ENCODE measurements around the gene TMEM74B. TPM values are rescaled to one million over a fixed set of nuclear protein-coding genes. Genes with fewer than 3 reads are reported as not detected.
A peak's percentile ranks its signal among the peaks of the same experiment; 100 is the strongest.

The TMEM74B gene
- total and polyA plus RNA-seq, 4 donors, result 0.71 to 3.8 (median 1.9) TPM; not detected in 1

DNA sequence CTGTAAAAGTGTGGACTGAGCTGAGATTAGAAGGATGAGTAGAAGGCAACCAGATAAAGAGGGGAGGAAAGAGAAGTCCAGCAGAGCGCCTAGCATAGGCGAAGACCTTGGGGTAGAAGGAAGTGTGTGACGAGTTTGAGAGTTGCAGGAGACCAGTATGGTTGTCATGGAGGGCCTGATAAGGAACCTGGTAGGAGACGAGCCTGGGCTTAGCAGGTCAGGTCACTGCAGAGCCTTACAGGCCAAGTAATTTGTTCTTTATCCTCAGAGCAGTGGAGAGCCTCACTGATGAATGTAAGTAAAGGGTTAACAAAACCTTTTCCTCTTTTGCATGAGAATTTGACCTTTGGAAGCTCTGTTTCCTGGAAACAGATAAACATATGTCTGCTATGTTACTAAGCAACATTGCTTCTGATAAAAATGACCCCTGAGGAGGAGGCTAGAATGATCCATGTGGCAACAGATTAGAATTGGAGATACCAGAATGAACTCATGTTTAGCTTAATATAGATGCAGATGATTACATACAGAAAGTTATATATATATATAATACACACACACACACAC lies 2.9 kb upstream of the TMEM74B start:
- intact Hi-C loops (cut with DNase I), result no loop called here
- no peak for DNase-seq
- ATAC-seq (ENCODE audit: low FRiP score), result no peak

DNA sequence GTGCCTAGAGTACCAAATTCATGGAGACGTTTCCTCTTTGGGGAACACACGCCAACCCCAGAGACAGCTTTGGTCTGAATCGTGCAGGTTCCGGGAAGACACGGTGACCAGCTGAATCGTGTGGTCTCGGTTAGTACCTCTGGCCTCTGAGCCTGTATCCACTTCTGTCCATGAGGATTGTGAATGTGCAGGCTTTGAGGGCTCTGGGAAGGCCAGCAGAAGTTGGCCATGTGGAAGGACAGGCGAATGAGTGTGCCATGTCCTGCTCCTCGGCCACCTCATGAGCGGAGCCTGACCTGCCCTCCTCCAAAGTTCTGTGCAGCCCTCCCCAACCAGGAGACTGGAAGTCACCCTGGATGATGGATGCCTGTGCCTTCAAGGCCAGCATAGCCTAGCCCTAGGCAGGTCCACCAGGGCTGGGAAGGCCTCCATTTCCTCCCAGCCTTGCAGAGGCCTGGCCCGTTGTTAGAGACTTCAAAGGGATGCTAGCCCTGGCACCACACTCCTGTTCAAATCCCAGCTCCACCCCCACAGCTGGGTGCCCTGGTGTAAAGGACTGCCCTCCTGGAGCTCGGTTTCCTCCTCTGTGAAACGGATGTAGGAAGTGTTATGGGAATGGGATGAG lies 1.7 kb upstream of the TMEM74B start:
- Histone ChIP-seq H3K9me3 (ENCODE audit: control insufficient read depth, low read length) (no peaks in the 10 kb centered on the region), H3K27ac (ENCODE audit: low read depth in 1 of 2, low read length in 2 of 2) (no peak overlapping the region), H3K4me3 (ENCODE audit: low read length in 2 of 2) (no peak overlapping the region), H3K27me3 (ENCODE audit: control insufficient read depth in 1 of 2, insufficient read depth in 2 of 2, low read length in 1 of 2) (no peaks in the 10 kb centered on the region), H3K4me1 (ENCODE audit: control insufficient read depth in 1 of 2, insufficient read depth in 2 of 2, low read length in 2 of 2) (no peaks in the 10 kb centered on the region), H3K36me3 (ENCODE audit: control insufficient read depth in 1 of 2, insufficient read depth in 2 of 2, low read length in 1 of 2) (no peaks in the 10 kb centered on the region)
- intact Hi-C loops (cut with DNase I), result no loop called here
- peak; percentile 42 for ATAC-seq (ENCODE audit: low FRiP score)
- DNase-seq, result no peak
- 71 to 74% methylated on average over 13 of the region's 13 CpGs for WGBS, 2 donors

More for the DNA sequence above, 2.9 kb upstream of the TMEM74B start:
- H3K27ac ChIP-seq (ENCODE audit: low read depth in 1 of 2, low read length in 2 of 2), result no peak overlapping the region
- no peaks in the 10 kb centered on the region for H3K4me1 ChIP-seq (ENCODE audit: control insufficient read depth in 1 of 2, insufficient read depth in 2 of 2, low read length in 2 of 2)
- H3K27me3 ChIP-seq (ENCODE audit: control insufficient read depth in 1 of 2, insufficient read depth in 2 of 2, low read length in 1 of 2), result no peaks in the 10 kb centered on the region
- H3K9me3 ChIP-seq (ENCODE audit: control insufficient read depth, low read length), result no peaks in the 10 kb centered on the region
- H3K36me3 ChIP-seq (ENCODE audit: control insufficient read depth in 1 of 2, insufficient read depth in 2 of 2, low read length in 1 of 2), result no peaks in the 10 kb centered on the region
- no peak overlapping the region for H3K4me3 ChIP-seq (ENCODE audit: low read length in 2 of 2)
- 68 to 74% methylated on average over 4 of the region's 4 CpGs for WGBS, 2 donors

DNA sequence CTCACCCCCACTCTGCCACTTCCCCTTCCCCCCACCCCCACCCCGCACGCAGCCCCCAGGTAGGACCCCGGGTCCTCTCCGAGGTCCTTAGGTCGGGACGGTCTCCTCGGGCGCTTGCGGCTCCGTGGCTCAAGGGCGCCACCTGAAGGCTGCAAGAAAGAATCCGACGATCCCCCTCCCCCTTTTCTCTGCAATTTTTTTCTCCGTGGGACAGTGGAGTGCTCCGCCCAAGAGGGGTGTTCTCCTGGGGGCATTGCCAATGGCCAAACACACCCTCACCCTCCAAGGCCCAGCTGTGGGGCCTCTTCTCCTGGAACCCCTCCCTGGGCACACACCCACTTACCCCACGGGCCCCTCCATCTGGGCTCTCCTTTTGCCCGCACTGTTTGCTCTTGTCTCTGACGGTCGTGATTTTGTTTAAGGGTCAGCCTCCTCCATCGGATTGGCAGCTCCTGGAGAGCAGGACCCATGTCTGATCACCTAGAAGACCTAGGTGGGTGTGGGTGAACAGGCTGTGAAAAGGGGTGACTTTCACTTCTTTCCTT lies 1.1 kb upstream of the TMEM74B start:
- H3K36me3 ChIP-seq (ENCODE audit: control insufficient read depth in 1 of 2, insufficient read depth in 2 of 2, low read length in 1 of 2), result no peaks in the 10 kb centered on the region
- H3K27me3 ChIP-seq (ENCODE audit: control insufficient read depth in 1 of 2, insufficient read depth in 2 of 2, low read length in 1 of 2), result no peaks in the 10 kb centered on the region
- intact Hi-C loops (cut with DNase I), result no loop called here
- WGBS, 2 donors, result 13 to 15% methylated on average over 16 to 20 of the region's 20 CpGs
- H3K9me3 ChIP-seq (ENCODE audit: control insufficient read depth, low read length), result no peaks in the 10 kb centered on the region
- H3K27ac ChIP-seq (ENCODE audit: low read depth in 1 of 2, low read length in 2 of 2), result no peak overlapping the region
- ATAC-seq (ENCODE audit: low FRiP score) (no peak), DNase-seq (no peak)
- H3K4me3 ChIP-seq (ENCODE audit: low read length in 2 of 2), result no peak overlapping the region
- H3K4me1 ChIP-seq (ENCODE audit: control insufficient read depth in 1 of 2, insufficient read depth in 2 of 2, low read length in 2 of 2), result no peaks in the 10 kb centered on the region

DNA sequence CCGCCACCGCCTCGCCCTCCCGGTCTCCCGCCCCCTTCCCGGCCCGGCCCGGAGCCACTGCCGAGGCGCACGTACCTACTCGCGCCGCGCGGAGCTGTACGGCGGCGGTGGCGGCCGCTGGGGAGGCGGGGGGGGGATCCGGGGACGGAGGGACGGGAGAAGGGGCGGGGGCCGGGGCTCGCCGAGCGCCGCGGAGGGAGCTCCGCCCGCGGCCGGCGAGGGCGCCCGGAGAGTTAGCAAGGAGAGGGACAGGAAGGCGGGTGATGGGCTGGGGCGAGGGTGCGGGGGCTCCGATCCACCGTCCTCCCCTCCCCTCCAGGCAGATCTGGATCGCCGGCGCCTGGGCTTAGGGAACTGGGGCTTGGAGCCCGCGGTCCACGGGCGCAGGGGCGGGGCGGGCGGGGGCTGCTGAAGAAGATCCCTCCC lies 548 bp upstream of the TMEM74B start:
- Histone ChIP-seq H3K36me3 (ENCODE audit: control insufficient read depth in 1 of 2, insufficient read depth in 2 of 2, low read length in 1 of 2) (no peaks in the 10 kb centered on the region), H3K27ac (ENCODE audit: low read depth in 1 of 2, low read length in 2 of 2) (no peak overlapping the region), H3K4me1 (ENCODE audit: control insufficient read depth in 1 of 2, insufficient read depth in 2 of 2, low read length in 2 of 2) (no peaks in the 10 kb centered on the region), H3K27me3 (ENCODE audit: control insufficient read depth in 1 of 2, insufficient read depth in 2 of 2, low read length in 1 of 2) (no peaks in the 10 kb centered on the region), H3K4me3 (ENCODE audit: low read length in 2 of 2) (peak overlapping the region in 1 of 2 donors; percentile 0), H3K9me3 (ENCODE audit: control insufficient read depth, low read length) (no peaks in the 10 kb centered on the region)
- DNase-seq (no peak), ATAC-seq (ENCODE audit: low FRiP score) (no peak)
- WGBS, 2 donors, result 0% methylated on average over 29 to 54 of the region's 54 CpGs
- intact Hi-C loops (cut with DNase I), result no loop called here

DNA sequence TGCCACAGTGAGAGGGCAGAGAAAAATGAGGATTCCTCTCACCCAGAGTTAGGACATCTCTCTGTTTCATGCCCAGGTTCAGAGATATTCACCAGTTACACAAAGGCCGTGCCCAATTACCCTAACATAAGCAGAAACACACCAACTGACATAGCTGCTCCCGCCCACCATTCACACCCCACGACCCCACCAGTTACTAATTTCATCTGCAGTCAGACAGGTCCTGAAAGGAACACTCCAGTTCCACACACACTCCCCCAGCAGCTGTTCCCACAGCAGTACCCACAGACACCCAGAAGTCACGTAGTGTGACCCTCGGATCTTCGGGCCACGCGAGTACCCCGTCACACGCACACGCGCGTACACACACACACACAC lies 532 bp downstream of the TMEM74B start:
- H3K4me3 ChIP-seq (ENCODE audit: low read length in 2 of 2), result no peak overlapping the region
- WGBS, 2 donors, result 27 to 29% methylated on average over 13 of the region's 13 CpGs
- DNase-seq, result no peak
- no peaks in the 10 kb centered on the region for H3K4me1 ChIP-seq (ENCODE audit: control insufficient read depth in 1 of 2, insufficient read depth in 2 of 2, low read length in 2 of 2)
- no peaks in the 10 kb centered on the region for H3K36me3 ChIP-seq (ENCODE audit: control insufficient read depth in 1 of 2, insufficient read depth in 2 of 2, low read length in 1 of 2)
- H3K27me3 ChIP-seq (ENCODE audit: control insufficient read depth in 1 of 2, insufficient read depth in 2 of 2, low read length in 1 of 2), result no peaks in the 10 kb centered on the region
- no peaks in the 10 kb centered on the region for H3K9me3 ChIP-seq (ENCODE audit: control insufficient read depth, low read length)
- no peak for ATAC-seq (ENCODE audit: low FRiP score)
- intact Hi-C loops (cut with DNase I), result no loop called here
- H3K27ac ChIP-seq (ENCODE audit: low read depth in 1 of 2, low read length in 2 of 2), result no peak overlapping the region

DNA sequence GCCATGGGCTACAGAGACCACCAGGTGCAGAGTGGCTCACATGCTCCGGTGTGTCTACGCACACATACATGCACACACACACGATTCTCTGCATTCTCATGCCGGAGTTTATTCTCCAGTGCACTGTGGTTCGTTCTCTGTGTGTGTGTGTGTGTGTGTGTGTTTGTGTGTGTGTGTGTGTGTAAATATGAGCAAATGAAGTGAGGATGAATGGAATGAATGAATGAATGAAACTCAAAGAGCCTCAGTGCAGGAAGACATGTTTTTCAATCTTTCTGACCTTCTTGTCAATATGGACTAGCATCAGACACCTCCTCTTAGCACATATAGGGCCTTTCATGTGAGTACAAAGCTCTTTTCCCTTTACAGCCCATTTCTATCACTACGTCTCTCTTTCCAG lies 1.6 kb downstream of the TMEM74B start:
- no peak for DNase-seq
- Histone ChIP-seq H3K36me3 (ENCODE audit: control insufficient read depth in 1 of 2, insufficient read depth in 2 of 2, low read length in 1 of 2) (no peaks in the 10 kb centered on the region), H3K27ac (ENCODE audit: low read depth in 1 of 2, low read length in 2 of 2) (no peak overlapping the region), H3K9me3 (ENCODE audit: control insufficient read depth, low read length) (no peaks in the 10 kb centered on the region), H3K4me3 (ENCODE audit: low read length in 2 of 2) (no peak overlapping the region), H3K27me3 (ENCODE audit: control insufficient read depth in 1 of 2, insufficient read depth in 2 of 2, low read length in 1 of 2) (no peaks in the 10 kb centered on the region), H3K4me1 (ENCODE audit: control insufficient read depth in 1 of 2, insufficient read depth in 2 of 2, low read length in 2 of 2) (no peaks in the 10 kb centered on the region)
- ATAC-seq (ENCODE audit: low FRiP score), result no peak
- WGBS, 2 donors, result 68 to 72% methylated on average over 6 of the region's 6 CpGs
- intact Hi-C loops (cut with DNase I), result no loop called here

DNA sequence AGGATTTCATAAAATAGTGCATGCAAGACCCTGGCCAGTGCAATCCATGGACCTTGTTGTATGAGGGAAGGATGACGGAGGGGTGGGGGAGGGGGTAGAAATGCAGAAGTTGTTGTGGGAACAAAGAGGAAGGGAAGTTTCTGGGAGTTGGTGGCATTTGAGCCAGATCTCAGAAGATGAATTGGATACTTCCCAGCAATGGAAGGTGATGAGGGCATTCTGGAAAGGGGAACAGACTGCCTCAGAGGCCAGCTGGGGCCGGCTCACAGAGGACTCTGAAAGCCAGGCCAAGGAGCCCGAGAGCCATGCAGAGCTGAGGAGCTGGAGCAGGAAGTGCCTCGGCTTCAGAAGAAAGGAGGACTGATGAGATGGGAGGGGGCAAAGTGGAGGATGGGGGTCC lies 2.7 kb downstream of the TMEM74B start:
- DNase-seq, result no peak
- Histone ChIP-seq H3K36me3 (ENCODE audit: control insufficient read depth in 1 of 2, insufficient read depth in 2 of 2, low read length in 1 of 2) (no peaks in the 10 kb centered on the region), H3K9me3 (ENCODE audit: control insufficient read depth, low read length) (no peaks in the 10 kb centered on the region), H3K27ac (ENCODE audit: low read depth in 1 of 2, low read length in 2 of 2) (no peak overlapping the region), H3K4me1 (ENCODE audit: control insufficient read depth in 1 of 2, insufficient read depth in 2 of 2, low read length in 2 of 2) (no peaks in the 10 kb centered on the region), H3K4me3 (ENCODE audit: low read length in 2 of 2) (no peak overlapping the region), H3K27me3 (ENCODE audit: control insufficient read depth in 1 of 2, insufficient read depth in 2 of 2, low read length in 1 of 2) (no peaks in the 10 kb centered on the region)
- 35 to 43% methylated on average over 4 of the region's 4 CpGs for WGBS, 2 donors
- no peak for ATAC-seq (ENCODE audit: low FRiP score)
- intact Hi-C loops (cut with DNase I), result no loop called here

DNA sequence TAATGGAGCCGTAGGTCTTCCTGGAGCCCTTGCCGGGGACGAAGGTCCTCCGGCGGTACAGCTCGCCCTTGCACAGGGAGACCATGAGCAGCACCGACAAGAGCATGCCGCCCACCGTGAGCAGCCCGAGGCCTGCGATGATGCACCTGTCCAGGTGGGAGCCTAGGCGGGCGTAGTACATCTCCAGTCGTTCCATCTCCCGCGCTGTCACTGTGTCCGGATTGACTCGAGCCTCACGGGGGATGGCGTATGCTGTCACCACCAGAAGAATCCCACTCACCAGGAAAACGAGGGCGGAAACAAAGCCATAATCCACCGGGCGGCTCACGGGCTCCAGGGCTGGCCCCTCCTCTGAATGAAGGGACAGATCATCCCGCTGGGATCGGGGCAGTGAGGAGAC lies 3.8 kb downstream of the TMEM74B start:
- intact Hi-C loops (cut with DNase I), result no loop called here
- Histone ChIP-seq H3K27ac (ENCODE audit: low read depth in 1 of 2, low read length in 2 of 2) (no peak overlapping the region), H3K9me3 (ENCODE audit: control insufficient read depth, low read length) (no peaks in the 10 kb centered on the region), H3K36me3 (ENCODE audit: control insufficient read depth in 1 of 2, insufficient read depth in 2 of 2, low read length in 1 of 2) (no peaks in the 10 kb centered on the region), H3K4me3 (ENCODE audit: low read length in 2 of 2) (no peak overlapping the region), H3K27me3 (ENCODE audit: control insufficient read depth in 1 of 2, insufficient read depth in 2 of 2, low read length in 1 of 2) (no peaks in the 10 kb centered on the region), H3K4me1 (ENCODE audit: control insufficient read depth in 1 of 2, insufficient read depth in 2 of 2, low read length in 2 of 2) (no peaks in the 10 kb centered on the region)
- WGBS, 2 donors, result 94 to 95% methylated on average over 27 of the region's 27 CpGs
- ATAC-seq (ENCODE audit: low FRiP score) (no peak), DNase-seq (no peak)

DNA sequence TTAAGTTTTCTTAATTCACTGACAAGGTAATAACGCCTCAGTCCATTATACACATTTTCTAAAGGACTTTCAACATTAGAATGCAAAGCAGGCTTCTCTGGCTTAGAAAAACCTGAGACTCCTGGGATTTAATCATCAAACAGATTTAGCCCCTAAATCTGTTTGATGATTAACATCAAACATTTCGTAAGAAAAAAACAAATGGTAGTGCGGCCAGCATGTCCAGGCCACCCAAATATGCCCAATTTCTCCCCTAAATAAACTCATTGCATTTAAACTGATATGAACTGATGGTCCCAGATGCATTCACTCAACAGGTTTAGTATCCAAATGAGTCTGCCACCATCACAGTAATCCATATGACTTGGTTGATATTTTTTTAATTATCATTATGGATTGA lies 6.2 kb downstream of the TMEM74B start:
- no peaks in the 10 kb centered on the region for H3K4me1 ChIP-seq (ENCODE audit: control insufficient read depth in 1 of 2, insufficient read depth in 2 of 2, low read length in 2 of 2)
- H3K27ac ChIP-seq (ENCODE audit: low read depth in 1 of 2, low read length in 2 of 2), result no peak overlapping the region
- no peaks in the 10 kb centered on the region for H3K9me3 ChIP-seq (ENCODE audit: control insufficient read depth, low read length)
- H3K27me3 ChIP-seq (ENCODE audit: control insufficient read depth in 1 of 2, insufficient read depth in 2 of 2, low read length in 1 of 2), result no peaks in the 10 kb centered on the region
- intact Hi-C loops (cut with DNase I), result no loop called here
- 91 to 93% methylated on average over 3 of the region's 3 CpGs for WGBS, 2 donors
- DNase-seq (no peak), ATAC-seq (ENCODE audit: low FRiP score) (no peak)
- H3K36me3 ChIP-seq (ENCODE audit: control insufficient read depth in 1 of 2, insufficient read depth in 2 of 2, low read length in 1 of 2), result no peaks in the 10 kb centered on the region
- H3K4me3 ChIP-seq (ENCODE audit: low read length in 2 of 2), result no peak overlapping the region

All from aorta (tissue), 5 donors.